NOMO-1 treated with DMSO at 0.1 percent for 48 hours (cell line): ENCODE data around the gene ANXA3.
A peak's percentile ranks its signal among the peaks of the same experiment; 100 is the strongest.
"Not testable (repeated sequence)": the region's sequence is repeated elsewhere in the genome, so short reads cannot be mapped to it uniquely, and the experiment has no call there.

ENCODE experiments used
- DNase-seq: peaks from one replicate; lab custom pipeline; 2025; ENCODE audit not compliant: unreplicated experiment; lab: John Stamatoyannopoulos, UW

ANXA3 gene

DNA sequence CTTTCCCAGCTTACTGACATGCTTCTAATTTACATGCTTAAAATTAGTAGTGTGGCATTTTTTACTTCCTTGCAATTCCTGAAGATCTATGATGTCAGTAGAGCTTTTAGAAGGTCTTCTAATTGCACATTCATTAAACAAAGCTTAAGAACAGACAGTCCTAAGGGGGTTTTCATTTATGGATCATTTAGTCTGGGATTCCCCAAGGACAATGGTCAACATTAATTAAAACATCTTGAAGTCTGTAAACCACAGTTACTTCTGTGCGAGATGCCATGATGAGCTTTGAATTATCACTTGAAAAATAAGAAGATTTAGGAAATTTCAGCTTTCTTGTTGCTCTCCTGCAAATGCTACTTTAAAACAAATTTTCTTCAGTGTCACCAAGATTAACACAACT, 20.2 kb downstream of the ANXA3 start:
- no peak for DNase-seq

DNA sequence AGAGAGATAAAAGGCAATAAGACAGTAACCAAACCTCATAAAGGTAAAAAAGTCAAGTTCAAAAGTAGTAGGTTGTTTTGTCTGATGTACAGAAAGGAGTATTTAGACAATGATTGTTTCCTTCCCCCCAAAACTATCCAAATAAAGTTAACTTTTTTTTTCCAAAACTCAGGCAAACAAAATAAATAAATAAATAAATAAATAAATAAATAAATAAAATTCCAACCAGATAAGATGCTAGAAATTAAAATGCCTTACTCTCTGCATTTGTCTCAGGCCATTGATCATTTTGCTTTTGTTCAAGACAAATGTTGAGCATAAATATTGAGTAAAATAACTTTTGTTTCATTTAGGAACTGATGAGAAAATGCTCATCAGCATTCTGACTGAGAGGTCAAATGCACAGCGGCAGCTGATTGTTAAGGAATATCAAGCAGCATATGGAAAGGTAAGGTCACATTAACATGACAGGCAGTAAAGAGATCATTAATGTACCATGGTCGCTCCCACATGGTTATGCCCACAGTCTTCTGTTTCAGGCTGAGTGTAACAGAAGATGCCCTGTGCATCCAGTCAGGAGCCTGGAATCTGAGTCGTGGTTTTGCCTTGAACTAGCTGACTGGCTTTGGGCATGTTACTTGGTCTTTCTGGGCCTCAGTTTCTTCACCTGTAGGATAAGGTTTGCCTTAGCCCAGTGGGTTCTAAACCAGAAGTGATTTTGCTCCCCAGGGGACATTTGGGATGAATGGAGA, 27.3 kb downstream of the ANXA3 start:
- no peak for DNase-seq

DNA sequence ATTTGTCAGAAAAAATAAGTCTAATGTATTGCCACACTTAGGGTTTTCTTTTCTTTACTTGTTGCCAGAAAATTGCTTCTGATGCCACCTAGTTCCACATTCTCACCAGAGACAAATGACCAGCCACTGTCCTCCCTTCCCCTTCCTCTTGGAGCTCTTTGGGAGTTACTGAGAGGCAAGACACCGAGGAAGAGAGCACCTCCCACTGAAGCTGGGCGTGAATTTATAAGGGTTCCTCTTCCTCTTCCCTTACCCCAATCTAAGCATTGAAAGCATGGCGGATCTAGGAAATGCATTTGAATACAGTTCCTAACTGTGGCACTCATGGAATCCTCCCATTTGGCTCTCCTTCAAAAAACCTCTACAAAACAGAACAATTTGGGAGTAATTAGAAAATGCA, 30.0 kb downstream of the ANXA3 start:
- DNase-seq, result peak; percentile 24

DNA sequence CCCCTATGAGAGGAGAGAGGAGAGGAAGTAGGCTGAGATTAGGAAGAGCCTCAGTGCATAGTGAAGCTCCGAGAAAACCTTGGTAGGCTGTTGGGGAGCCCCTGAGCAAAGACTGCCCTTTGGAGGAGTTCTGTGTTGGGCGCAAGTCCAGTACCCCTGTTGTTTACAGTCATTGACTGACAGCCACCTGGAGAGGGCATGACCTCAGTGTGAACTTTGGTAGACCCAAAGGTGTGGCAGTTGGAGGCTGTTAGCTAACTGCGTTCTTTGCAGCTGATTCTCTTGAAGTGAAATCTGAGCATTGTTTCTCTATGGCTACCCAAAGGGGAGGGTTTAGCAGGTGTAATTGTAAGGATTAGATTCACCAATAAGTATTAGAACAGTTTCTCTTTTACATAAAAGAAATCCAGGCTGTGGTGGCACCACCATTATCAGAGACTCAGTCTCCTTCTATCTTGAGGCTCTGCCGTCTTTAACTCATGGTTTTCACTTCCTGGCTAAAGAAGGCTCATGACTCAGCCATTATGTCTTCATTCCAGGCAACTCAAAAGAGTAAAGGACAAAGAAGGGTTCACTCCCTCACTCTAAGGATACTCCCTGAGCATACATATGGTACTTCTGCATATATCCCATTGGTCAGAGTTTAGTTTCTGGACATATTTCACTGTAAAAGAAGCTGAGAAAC, 33.4 kb downstream of the ANXA3 start:
- no peak for DNase-seq

DNA sequence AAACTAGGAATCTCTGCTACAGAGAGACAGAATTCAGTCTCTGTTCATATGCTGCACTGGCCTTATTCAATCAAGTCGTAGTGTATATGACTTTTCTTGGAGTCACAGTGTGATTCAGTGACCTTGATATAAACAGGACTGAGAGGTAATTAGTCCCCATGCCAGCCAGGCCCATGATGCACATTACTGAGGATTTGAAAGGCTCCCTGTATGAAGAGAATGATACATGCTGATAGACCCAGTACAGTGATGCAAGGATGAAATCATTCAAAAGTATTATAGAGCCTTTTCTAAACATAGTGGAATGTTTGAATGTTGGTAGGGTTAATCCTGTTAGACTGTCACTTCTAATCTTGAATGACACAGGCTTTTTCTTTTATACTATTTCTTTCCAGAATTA, 34.1 kb downstream of the ANXA3 start:
- DNase-seq, result no peak

GRCh38 chr4:78588894-78589545, 37.5 kb downstream of the ANXA3 start:
- DNase-seq, result no peak

GRCh38 chr4:78591404-78591803, 39.8 kb downstream of the ANXA3 start:
- DNase-seq, result no peak

DNA sequence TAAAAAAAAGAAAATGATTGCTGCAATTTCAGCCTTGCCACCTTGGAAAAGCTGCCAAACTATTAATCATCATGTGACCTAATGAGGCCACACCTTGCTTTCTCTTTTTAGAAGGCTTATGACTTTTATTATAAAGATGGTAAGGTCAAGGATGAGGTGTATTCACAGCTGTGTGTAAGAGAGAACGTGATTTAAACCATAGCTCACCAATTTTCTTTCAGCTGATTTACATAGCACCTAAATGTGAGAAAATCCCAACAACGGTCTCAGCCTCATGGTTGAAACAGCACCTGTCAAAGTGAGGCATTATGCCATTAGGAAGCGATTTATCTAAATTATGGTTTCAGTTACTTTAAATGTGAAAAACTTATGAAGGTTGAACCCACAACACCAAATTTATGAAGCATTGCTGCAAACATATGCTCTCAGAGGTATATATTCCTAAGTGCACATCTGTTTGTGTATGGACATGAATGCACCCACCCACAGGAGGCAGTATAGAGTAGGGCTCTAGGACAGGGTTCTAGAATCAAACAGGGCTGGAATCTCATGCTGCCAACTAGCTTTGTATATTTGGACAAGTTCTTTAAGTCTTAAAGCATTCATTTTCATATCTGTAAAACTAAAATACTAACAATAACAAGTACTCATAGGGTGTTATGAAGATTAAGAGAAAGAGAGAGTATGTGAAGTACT, 40.7 kb downstream of the ANXA3 start:
- no peak for DNase-seq

GRCh38 chr4:78596111-78596742, 44.7 kb downstream of the ANXA3 start:
- DNase-seq, result no peak

GRCh38 chr4:78598431-78598830, 46.9 kb downstream of the ANXA3 start:
- DNase-seq, result not testable (repeated sequence)

DNA sequence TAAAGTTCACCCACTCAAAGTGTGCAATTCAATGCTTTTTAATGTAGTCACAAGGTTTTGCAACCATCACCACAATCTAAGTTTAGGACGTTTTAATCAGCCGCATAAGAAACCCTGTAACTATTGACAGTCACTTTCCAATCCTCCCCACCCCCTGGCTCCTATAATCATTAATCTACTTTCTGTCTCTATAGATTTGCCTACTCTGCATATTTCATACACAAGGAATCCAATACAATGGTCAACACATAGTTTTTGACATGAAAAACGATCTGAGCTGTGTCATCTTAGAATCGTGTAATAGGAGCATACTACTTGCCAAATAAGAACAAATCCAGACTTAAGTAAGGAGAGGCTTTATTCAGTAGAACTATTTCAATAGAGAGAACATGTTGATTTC, 47.6 kb downstream of the ANXA3 start:
- DNase-seq, result no peak

GRCh38 chr4:78599931-78600375, 48.4 kb downstream of the ANXA3 start:
- DNase-seq, result no peak

- no peak for DNase-seq
Measured at GRCh38 chr4:78601013-78601412, 49.4 kb downstream of the ANXA3 start.

GRCh38 chr4:78602334-78602733, 50.8 kb downstream of the ANXA3 start:
- DNase-seq, result no peak

GRCh38 chr4:78603384-78603783, 51.8 kb downstream of the ANXA3 start:
- DNase-seq, result no peak

DNA sequence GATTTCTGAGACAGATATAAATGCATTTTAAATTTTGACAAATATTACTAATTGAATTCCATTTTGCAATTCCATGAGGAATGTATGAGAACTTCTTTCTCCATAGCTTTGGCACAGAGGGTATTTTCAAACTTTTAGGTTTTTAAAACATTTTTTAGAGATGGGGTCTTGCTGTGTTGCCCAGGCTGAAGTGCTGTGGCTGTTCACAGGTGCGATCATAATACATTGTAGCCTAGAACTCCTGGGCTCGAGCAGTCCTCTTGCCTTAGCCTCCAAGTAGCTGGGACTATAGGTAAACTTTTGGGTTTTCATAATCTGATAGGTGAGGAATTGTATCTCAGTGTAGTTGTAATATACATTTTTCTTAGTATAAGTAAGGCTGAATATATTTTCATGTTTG, 53.4 kb downstream of the ANXA3 start:
- DNase-seq, result no peak

DNA sequence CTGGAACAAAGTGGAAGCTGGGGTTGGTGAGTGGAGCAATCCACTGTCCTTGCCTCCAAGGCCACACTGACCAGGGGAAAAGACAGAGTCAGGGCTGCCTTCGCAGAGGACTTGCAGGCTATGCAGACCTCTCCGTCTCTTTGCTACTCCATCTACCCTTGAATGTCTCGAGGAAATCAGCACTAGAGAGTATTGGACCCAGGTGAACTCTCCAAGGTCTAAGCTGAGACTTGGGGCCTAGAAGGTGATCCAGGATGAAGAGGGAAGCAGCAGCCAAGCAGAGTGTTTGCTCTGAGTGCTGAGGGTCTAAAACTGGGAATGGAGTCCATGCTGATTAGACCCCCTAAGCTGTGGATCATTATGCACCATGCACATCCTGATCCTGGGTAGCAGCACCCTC, 54.5 kb downstream of the ANXA3 start:
- DNase-seq, result no peak

DNA sequence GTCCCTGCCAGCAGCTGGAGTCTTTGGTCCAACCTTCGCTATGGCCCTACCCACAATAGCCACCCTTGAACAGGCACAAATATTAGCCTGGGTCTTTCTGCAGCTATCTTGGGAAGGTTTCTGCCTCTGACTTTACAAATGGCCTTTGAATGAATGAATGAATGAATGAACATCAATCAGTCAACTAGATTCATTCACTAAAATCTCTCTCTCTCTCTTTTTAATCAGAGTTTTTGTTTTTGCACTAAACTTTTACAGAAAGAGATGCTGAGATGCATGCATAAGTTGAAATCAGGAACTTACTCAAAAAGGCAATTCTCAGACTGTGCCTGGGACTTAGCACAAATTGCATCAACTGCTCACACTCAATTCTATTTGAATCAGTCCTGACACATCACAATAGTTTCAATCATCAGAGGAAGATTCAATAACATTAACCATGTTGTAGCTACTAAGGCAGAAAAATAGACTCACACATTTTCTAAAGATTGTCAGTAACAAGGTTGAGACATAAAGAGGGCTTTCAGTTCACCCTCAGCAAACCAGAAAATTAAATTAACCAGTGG, 55.0 kb downstream of the ANXA3 start:
- DNase-seq, result no peak

GRCh38 chr4:78608684-78609083, 57.1 kb downstream of the ANXA3 start:
- DNase-seq, result no peak

DNA sequence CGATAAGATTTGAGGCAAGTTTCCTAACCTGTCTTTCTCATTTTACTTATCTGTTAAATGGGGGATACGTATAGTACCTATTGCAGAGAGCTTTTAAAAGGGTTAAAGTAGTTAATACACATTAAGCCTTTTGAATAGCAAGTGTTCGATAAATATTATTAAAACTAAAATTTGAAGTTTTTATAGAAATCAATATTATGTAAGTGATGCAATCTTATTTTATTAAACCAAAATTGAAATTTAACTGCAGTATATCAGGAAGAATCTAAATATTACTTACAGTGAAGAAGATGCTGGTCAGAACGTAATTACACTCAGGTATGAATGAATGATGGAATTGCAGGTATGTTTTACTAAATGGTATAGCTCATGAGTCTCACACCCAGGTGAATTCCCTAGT, 58.0 kb downstream of the ANXA3 start:
- DNase-seq, result no peak
